GM19468 (cell line): Measurements from ENCODE around the gene HIPK2.
A peak's percentile ranks its signal among the peaks of the same experiment; 100 is the strongest.

Source experiments
- ATAC-seq: cut with Tn5 transposase; IDR thresholded peaks from one replicate; pipeline ENCODE4 v1.9.1; 2021; ENCODE audit warnings: mild to moderate bottlenecking, moderate library complexity, moderate number of reproducible peaks; ENCODE audit not compliant: unreplicated experiment; ENCODE audit errors: extremely low read depth

HIPK2 gene

DNA sequence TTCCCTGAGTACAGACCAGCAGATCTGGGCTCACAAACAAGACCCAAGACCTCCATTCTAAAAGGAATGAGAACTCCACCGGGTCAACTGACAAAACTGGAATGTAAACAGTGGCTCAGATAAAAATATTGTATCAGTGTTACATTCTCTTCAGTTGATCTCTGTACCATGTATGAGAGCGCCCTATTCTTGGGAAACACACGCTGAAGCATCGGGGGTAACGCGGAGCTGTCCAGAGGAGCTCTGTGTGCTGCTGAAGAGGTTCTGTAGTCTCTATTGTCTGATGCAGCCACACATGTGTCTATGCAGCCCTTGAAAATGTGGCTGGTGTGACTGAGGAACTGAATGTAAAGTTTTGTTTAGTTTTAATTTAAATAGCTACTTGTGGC, 39.7 kb downstream of the HIPK2 start:
- ATAC-seq, result no peak

GRCh38 chr7:139737221-139738100, 40.3 kb downstream of the HIPK2 start:
- no peak for ATAC-seq

DNA sequence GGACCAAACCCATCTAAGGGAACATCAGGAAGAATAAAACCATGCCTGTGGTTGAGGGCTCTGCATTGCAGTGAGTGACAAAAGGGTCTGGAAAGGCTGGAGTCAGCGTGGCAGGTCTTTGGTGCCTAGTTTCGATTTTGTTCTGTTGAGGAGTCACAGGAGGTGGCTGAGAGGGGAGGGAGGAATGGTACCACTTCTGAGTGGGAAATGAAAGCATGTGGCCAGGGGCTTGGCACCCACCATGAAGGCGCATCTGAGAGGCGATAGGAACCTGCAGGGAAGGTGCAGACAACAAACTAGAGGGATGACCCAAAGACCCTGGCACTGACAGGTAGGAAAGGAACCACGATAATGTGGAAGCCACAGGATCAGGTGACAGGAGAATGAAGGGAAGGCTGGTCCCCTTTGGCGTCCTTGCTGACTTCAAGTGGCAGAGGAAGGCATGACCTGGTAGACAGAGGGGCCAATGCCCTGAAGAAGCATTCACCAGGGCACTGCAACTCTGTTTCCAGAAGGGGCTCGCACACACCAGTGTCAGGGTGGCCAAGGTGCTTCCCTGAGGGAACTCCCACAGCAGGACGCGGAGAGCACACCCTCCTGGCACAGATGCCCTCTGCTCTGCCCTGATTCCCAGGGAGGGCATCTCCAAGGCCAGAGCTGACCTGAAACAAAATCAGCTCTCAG, 41.7 kb downstream of the HIPK2 start:
- no peak for ATAC-seq

DNA sequence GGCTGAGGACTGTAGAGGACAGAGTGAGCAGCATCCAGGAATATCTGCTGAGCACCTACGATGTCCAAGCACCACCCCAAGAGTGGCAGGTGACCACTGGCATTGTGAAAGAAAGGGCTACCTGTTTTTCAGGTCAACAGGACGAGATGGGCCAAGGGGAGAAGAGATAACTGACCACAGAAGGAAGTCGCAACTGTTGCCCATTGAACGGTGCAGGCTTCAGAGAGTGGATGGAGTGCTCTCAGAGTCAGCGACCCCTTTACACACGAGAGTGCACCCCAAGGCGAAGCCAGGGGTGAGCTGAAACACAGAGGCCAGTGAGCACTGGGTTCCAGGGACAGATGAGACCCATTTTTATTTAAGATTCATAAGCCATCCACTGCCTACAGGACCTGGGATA, 42.3 kb downstream of the HIPK2 start:
- ATAC-seq, result no peak

GRCh38 chr7:139734395-139734794, 43.4 kb downstream of the HIPK2 start:
- no peak for ATAC-seq

DNA sequence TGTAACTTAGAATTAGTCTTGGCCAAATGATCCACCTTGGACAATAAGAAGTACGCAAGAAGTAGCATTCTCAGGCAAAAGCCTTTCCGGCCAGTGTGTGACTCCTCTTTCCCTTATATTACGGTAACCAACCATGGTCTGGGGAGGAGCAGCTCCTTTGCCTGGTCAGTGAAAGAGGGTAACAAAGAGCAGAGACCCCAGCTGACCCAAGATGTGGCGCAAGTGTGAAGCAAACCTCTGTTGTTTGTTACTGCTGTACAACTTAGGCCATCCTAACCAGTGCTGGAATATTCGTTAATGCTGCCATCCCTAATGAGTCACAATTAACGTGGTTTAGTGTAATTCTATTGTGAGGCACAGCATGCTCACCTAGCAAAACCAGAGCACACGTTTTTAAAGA, 44.0 kb downstream of the HIPK2 start:
- ATAC-seq, result no peak

DNA sequence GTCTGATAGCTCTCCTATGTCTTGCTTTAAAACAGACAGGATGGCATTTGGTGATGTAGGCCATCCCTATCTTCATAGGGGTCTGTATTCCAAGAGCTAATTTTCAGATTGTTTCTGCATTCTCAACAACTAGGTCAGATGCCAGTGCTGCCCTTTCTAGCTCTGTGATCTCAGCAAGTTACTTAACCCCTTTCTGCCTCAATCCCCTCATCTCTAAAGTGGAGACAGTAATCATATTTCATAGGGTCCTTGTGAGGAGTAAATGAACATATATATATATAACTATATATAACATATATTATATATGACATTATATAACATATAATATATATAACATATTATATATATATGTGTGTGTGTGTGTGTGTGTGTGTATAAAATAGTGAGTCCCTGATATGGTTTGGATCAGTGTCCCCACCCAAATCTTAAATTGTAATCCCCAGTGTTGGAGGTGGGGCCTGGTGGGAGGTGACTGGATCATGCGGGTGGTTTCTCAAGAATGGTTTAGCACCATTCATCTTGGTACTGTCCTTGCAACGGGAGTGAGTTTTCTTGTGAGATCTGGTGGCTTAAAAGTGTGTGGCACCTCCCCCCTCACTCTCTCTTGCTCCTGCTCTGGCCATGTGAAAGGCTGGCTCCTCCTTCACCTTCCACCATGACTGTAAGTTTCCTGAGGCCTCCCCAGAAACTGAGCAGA, 45.2 kb downstream of the HIPK2 start:
- no peak for ATAC-seq

- ATAC-seq, result no peak
These were observed 45.9 kb downstream of the HIPK2 start for GRCh38 chr7:139731802-139732470.

GRCh38 chr7:139730746-139731612, 46.8 kb downstream of the HIPK2 start:
- peak; percentile 80 for ATAC-seq

DNA sequence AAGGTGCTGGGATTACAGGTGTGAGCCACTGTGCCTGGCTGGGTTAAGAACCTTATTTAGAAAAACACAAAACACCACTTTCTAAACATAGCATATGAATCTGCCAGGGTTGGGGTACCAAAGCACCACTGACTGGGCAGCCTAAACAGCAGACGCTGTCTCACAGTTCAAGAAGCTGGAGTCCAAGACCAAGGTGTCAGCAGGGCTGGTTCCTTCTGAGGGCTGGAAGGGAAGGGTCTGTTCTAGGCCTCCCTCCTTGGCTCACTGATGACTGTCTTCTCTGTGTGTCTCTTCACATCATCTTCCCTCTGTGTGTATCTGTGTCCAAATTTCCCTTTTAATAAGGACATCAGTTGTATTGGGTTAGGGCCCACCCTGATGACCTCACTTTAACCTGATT, 49.6 kb downstream of the HIPK2 start:
- no peak for ATAC-seq

DNA sequence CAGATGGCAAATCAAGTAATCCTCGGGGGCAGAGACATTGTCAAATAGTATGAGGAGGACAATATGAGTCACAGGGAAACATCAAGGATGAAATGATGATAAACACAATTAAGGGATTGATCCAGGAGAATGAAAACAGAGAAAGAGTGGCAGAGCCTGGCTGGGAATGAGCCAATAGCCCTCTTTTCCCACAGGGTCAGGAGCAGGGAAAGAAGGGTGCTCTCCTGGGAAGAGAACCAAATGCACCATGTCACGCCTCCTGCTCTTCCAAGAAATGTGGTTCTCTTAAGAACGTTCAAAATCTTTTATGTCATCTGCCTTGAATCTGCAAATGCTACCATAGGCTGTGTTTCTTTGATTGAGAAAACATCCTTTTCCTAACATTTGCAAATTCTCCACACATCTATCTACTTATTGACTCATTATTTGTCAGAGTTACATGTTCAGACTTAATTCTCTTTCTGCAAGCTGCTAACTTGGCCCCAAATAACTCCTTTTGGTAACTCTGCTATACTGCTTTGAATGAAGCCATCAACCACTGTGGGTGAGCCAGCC, 50.6 kb downstream of the HIPK2 start:
- ATAC-seq, result no peak

DNA sequence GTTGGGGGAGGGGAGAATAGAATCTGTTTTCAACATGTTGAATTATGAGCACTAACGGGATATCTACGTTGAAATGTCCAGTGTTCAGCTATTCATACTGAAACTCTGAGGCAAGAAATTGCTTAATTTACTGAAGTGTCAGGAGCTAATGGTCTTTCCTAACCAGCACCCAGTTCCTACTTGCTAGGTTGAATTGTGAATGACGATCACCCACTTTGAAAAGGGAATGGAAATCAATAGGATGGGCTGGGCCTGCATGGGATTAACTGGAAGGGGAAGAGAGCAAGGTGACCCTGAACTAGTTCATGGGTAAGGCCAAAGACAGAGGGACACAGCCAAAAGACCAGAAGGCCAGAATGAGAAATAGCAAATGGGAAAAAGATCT, 51.3 kb downstream of the HIPK2 start:
- ATAC-seq, result no peak

DNA sequence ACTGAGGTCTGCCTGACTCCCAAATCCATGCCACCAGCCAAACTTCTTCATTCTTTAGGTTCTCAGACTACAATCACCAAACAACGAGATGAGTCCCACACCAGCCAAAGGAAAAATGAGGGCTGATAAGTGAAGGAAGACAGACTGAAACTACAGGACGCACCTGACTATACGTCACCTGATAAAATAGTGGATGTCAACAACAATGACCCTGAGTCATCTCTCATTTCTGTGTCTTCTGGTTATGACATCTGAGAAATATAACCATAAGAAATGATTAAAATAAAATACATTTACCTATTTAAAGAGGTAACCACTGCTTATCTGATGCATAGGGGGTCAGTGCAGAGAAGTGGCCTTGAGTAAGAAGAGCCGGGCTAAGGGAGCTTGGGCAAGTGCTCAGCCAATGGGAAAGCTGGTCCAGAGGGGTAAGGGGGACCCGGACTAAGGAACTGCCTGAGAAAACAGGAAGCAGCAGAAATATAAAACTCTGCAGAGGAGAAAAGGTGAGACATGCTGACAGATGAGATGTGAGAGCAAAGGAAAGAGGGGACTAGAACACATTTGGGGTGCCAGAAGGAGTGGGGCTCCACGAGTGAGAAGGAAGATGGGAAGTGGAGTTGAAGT, 51.8 kb downstream of the HIPK2 start:
- no peak for ATAC-seq

DNA sequence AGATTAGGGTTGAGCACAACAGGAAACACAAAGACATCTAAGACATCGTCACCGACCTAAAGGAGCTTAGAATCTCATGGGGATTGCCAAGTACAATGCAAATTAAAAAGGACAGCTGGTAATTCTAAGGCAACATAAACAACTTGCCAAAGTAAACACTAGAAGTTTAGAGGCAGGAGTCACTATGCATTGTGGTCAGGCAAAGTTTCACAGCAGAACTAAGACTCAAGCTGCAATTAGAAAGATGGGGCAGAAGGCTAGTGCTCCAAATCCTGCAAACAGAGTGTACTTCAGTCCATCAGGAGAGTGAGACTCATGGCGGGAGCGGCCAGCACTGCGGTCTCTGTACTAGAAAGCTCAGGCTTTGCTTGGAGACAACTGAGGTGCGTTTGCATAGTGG, 52.7 kb downstream of the HIPK2 start:
- ATAC-seq, result peak; percentile 82

DNA sequence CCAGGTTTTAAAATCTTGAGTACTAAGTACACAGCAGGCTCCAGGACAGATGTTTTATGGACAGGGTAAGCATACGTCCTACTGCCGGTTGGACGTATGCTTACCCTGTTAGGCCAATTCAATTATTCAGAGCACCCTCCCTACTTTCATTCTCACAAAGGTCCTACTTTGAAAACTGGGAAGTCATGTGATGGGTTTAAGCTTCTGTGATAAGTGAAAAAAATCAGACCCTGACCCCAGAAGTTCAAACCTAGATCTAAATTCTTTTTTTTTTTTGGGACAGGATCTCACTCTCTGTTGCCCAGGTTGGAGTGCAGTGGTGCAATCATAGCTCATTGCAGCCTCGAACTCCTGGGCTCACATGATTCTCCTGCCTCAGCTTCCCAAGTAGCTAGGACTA, 55.2 kb downstream of the HIPK2 start:
- no peak for ATAC-seq

GRCh38 chr7:139721821-139722220, 56.0 kb downstream of the HIPK2 start:
- no peak for ATAC-seq

- no peak for ATAC-seq
These were observed 56.4 kb downstream of the HIPK2 start for GRCh38 chr7:139721417-139721816.

DNA sequence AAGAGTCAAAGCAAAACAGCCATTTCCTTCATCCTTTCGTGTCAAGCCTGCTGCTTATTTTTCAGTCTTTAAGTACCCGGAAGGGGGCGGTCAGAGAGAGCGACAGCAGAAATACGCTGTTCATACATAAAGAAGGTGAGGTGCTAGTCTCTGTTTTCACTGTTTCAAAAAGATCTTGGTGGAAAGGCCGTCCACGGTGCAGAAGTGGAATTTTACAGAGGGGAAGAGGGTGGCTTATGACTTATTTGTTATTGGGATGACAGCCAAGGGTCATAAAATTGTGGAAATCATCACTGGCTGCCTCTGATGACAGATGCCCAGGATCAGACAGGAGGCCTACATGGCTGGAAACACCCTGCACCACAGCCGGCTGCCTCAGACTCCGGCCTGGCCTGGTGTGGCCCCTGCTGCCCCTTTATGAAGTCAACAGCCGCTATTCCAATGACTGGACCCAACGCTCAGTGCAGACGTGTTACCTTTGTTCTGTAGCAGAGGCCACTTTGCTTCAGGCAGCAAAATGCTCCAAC, 57.0 kb downstream of the HIPK2 start:
- no peak for ATAC-seq

DNA sequence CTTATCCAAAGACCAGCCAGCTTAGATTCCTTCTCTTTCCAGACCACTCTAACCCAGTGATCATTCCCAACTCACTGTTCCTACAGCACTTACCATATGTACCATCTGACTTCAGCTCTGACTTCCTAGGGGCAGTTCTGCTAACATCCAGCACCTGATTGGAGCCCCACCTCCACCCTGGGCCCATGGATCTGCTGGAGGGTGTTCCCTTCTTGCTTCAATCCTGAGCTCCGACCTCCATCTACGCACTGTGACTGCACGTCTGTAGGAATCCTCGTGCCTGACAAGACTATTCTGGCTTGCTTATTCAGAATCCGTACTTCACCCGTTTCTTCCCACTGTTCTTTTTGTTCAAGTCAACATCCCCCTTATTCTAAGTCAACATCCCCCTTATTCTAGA, 57.6 kb downstream of the HIPK2 start:
- ATAC-seq, result no peak
